Adrenal gland (tissue), 5 donors: ENCODE results near the gene BBS9.

ENCODE experiments used
- POLR2A ChIP-seq, 2 donors: fragments of 450-650 bp; IDR thresholded peaks; one replicate each; pipeline ENCODE4 v1.6.1; 2017; ENCODE audit warnings: antibody characterized with exemption in 2 of 2, mild to moderate bottlenecking in 2 of 2, moderate library complexity in 1 of 2
- TF ChIP-seq, protein P1 (sequence below), 6 experiments: fragments of 450-650 bp in 4 of 6; fragments of 200-600 bp in 2 of 6; sonication (generic) in 1 of 6; IDR thresholded peaks; 1 replicate in 5 of 6; 2 replicates in 1 of 6; pipeline versions ENCODE4 v1.5.1 to v1.8.0; 2016 to 2021; ENCODE audit warnings: antibody characterized with exemption in 6 of 6, mild to moderate bottlenecking in 2 of 6, moderate library complexity in 1 of 6
- donor health status: DM: no; HTN: no; CAD: no.

DNA sequence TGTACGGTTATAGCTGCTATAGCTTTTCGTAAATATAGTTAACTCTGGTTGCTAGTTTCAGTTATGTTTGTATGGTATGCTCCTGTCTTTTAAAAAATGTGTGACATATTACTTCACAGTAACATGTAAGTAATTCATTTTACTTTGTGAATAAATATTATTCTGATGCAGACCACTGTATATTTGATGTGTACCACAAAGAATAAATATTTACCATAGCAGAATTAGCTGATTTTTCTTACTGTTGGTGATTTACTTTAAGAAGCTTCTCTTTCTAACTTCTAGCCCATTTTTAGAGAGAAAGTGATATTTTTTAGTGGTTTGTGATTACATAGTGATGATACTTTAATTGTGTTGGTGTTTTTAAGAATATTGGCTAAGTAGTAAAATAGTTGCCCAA, 292.8 kb downstream of the BBS9 start:
- TF ChIP-seq, protein P1, sequence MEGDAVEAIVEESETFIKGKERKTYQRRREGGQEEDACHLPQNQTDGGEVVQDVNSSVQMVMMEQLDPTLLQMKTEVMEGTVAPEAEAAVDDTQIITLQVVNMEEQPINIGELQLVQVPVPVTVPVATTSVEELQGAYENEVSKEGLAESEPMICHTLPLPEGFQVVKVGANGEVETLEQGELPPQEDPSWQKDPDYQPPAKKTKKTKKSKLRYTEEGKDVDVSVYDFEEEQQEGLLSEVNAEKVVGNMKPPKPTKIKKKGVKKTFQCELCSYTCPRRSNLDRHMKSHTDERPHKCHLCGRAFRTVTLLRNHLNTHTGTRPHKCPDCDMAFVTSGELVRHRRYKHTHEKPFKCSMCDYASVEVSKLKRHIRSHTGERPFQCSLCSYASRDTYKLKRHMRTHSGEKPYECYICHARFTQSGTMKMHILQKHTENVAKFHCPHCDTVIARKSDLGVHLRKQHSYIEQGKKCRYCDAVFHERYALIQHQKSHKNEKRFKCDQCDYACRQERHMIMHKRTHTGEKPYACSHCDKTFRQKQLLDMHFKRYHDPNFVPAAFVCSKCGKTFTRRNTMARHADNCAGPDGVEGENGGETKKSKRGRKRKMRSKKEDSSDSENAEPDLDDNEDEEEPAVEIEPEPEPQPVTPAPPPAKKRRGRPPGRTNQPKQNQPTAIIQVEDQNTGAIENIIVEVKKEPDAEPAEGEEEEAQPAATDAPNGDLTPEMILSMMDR (IDR thresholded peaks at IDR 0.05): no peak
- TF ChIP-seq POLR2A (IDR thresholded peaks at IDR 0.05): no peak
